Nasal cavity respiratory epithelium epithelial cell of viscerocranial mucosa (primary cell): Measurements from ENCODE around the gene FBXW5. TPM values are rescaled to one million over a fixed set of nuclear protein-coding genes. Genes with fewer than 3 reads are reported as not detected.

Source experiments
- total RNA-seq: library from RNA; depleted of rRNA; stranded (reverse); fragments of >200 nt; gene quantifications from 2 replicates; pipeline ENCODE4 v1.2.3, GENCODE V29; 2014

The FBXW5 gene, protein sequence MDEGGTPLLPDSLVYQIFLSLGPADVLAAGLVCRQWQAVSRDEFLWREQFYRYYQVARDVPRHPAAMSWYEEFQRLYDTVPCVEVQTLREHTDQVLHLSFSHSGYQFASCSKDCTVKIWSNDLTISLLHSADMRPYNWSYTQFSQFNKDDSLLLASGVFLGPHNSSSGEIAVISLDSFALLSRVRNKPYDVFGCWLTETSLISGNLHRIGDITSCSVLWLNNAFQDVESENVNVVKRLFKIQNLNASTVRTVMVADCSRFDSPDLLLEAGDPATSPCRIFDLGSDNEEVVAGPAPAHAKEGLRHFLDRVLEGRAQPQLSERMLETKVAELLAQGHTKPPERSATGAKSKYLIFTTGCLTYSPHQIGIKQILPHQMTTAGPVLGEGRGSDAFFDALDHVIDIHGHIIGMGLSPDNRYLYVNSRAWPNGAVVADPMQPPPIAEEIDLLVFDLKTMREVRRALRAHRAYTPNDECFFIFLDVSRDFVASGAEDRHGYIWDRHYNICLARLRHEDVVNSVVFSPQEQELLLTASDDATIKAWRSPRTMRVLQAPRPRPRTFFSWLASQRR
- 107 and 164 TPM in 2 replicates for total RNA-seq

DNA sequence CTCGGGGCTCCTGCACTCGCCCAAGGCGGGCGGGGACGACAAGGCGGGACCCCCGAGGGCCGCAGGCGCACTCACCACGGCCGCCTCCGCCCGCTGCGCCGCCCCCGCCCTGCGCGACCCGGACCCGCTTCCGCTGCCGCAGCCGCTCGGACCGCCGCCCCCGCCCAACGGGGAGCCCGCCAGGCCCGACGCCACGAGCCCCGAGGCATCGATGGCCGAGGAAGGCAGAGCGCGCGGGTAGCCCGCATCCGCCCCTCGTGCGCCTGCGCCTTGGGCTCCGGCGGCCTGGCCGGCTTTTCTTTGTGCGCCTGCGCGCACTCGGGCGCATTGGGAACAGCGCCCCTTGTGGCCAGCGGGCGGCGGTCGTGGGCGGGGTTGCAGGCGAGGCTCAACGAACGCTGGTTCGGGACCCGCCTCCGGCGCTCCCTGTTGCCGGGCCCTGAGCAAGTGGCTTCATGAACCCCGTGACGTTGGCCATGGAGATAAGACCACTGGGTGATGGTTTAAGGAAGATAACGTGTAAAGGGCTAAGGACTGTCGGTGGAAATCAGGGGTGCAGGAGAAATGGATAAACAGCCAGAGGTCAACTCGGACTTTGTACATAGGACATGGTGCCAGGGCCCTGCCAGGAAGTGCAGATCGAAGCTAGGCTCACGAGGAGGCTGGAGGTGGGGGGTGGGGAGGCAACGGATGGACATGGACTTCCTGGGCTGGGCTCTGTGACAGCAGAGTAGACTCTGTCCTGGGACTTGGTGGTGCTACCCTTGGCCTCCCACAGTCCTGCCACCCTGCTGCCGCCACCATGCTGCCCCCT is at the start of gene FBXW5, which contains the start of gene C8G:
Gene FBXW5 (minus strand): TSS at position 220 of the 814 bp plus-strand sequence. CDS start 655 bp downstream, outside the sequence.
Gene C8G (plus strand): TSS at position 725 of the 814 bp plus-strand sequence. CDS start 78 bp downstream, at position 803.

DNA sequence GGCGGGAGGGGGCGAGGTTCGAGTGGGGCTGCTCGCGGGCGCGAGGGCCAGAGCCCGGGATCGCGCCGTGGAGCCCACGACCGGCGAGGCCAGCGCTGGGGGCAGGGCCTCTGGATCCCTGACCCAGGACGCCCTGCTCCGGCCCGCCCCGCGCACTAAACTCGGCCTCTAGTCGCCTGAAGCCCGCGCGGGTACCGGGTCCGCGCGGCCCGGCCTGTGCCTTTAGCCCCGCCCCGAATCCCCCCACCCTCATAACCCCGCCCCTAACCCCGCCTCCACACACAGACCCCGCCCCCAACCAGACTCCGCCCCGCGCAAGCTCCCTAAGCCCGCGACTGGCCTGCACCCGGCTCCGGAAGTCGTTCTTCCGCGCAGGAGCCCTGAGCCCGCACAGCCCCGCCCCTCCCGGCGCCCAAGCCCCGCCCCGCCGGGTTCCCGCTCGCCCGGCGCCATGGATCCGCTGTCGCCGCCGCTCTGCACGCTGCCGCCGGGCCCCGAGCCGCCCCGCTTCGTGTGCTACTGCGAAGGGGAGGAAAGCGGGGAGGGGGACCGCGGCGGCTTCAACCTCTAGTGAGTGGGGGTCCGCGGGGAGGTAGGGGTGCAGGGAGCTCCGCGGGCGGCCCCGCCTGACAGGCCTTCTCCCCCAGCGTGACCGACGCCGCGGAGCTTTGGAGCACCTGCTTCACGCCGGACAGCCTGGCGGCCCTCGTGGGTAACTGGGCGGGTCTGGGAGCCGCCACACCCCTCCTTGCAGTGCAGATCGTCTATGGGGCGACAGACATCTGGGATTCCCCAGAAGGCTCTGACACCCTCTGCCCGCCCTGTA is 47.7 kb upstream of the FBXW5 start, which contains the start of gene PAXX:
Gene PAXX (plus strand): TSS at position 430 of the 826 bp plus-strand sequence. CDS start 22 bp downstream, at position 452.

DNA sequence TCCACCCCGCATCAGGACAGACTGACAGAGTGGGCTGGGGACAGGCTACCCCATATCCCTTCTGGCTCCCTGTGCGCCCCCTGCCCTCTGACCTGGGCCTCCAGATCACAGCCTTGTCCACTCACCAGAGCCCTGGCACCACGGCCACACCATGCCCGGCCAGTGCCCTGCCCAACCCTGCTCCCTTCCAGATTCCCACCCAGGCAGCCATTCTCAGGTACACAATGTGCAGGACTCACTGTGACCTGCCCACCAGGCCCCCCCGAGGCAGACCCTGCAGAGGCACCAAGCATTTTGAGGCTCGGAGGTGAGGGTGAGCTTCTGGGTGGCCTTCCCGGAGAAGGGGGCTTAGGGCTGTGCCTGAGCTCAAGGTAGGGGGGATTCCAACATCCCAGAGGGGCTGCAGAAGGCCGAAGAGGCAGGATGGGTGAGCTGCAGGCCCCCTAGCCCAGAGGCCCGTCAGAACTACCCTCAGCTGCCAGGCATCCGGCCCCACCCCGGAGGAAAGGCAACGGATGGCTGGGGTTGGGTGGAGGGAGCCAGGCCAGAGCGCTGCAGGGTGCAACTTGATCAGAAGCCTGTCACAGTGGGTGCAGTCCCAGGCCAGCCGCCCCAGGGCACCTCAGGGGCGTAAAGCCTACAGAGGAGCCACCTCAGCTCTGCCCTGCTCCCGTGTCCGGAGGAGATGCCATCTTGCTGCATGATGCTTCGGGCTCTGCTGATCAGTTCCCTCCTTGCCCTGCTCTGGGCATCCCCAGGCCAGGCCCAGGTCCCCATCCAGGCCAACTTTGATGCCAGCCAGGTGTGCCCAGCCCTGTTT is 37.9 kb upstream of the FBXW5 start, which contains the start of gene LCNL1:
Gene LCNL1 (plus strand): TSS at position 762 of the 820 bp plus-strand sequence. CDS start 594 bp downstream, outside the sequence.

DNA sequence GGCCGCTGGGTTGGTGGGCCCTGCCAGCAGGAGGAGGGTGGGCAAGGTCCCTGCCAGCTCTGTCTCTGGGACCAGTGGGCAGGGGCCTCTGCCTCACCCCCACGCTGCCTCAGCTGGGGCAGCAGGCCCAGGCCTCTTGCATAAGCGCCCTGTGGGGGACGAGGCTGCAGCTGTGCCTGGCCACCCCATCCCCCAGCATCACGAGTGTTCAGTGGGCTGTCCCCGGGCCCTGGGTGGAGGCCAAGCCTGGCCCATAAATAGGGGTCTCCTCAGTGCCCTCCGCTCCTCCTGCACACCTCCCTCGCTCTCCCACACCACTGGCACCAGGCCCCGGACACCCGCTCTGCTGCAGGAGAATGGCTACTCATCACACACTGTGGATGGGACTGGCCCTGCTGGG is 32.7 kb upstream of the FBXW5 start, which contains the start of gene PTGDS:
Gene PTGDS (plus strand): TSS at position 282 of the 400 bp plus-strand sequence. CDS start 75 bp downstream, at position 357.

DNA sequence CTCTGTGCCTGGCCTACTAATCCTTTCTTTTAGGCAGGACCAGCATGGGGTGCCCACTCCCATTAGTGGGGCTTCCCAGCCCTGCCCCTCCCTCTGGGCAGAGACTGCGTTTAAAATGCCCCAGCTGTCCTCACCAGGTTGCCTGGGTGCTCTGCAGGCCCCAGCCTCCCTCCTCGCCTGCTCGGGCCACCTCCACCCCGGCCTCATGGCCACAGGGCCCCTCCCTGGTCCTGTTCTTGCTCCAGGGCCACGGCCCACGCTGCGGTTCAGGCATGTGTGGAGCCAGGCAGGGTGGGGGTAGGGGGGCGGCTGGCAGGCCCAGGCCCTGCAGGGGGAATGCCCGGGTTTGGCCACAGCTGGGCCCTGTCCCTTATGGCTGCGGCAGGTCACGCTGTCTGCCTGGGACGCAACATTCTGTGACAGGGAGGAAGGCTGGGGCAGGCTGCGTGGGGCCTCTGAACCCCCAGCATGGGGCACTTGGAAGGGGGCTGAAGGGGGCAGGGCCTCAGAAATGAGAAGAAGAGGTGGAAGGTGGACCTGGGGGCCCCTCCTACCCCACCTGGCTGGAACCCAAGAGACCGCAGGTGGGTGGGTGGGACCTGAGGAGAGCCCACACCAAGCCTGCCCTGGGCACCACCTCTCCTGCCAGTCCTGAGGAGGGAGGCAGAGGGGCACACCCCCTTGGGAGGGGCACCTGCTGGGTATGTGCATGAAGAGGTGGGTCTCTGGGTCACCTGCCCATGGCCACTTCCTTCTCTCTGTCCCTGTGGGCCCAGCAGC is 7.2 kb upstream of the FBXW5 start, which contains the start of gene LCN12:
Gene LCN12 (plus strand): TSS at position 733 of the 780 bp plus-strand sequence. CDS start 55 bp downstream, outside the sequence.

Other genes starting within 250 kb of the FBXW5 start
- under 0.01 and 1.00 TPM in 2 replicates for gene DIPK1B, start 232.2 kb downstream of the FBXW5 start, total RNA-seq
- gene LCN10, start 201.8 kb downstream of the FBXW5 start, total RNA-seq = not detected in 2 replicates
- not detected in 2 replicates for gene LCN6, start 196.2 kb downstream of the FBXW5 start, total RNA-seq
- gene LCN8, start 186.5 kb downstream of the FBXW5 start, total RNA-seq = not detected in 2 replicates
- gene LCN15, start 180.2 kb downstream of the FBXW5 start, total RNA-seq = not detected in 2 replicates
- 63.2 and 150 TPM in 2 replicates for gene TMEM141, start 153.4 kb downstream of the FBXW5 start, total RNA-seq
- under 0.01 and 0.28 TPM in 2 replicates for gene CCDC183, start 148.4 kb downstream of the FBXW5 start, total RNA-seq
- gene RABL6, start 136.8 kb downstream of the FBXW5 start, total RNA-seq = 73.4 and 86.8 TPM in 2 replicates
- gene AJM1, start 102.3 kb downstream of the FBXW5 start, total RNA-seq = 2.1 and 3.4 TPM in 2 replicates
- gene PHPT1, start 95.3 kb downstream of the FBXW5 start, total RNA-seq = 88.2 and 91.8 TPM in 2 replicates
- gene MAMDC4, start 92.4 kb downstream of the FBXW5 start, total RNA-seq = 1.4 and 6.5 TPM in 2 replicates
- 269 and 274 TPM in 2 replicates for gene EDF1, start 78.4 kb downstream of the FBXW5 start, total RNA-seq
- gene TRAF2, start 58.2 kb downstream of the FBXW5 start, total RNA-seq = 9.9 and 24.1 TPM in 2 replicates
- gene C8G, start 505 bp upstream of the FBXW5 start, total RNA-seq = 0.28 TPM in 1 of 2 replicates, not detected in the other
- gene LCN12, start 7.5 kb upstream of the FBXW5 start, total RNA-seq = 0.34 TPM in 1 of 2 replicates, not detected in the other
- gene PTGDS, start 32.8 kb upstream of the FBXW5 start, total RNA-seq = not detected in 2 replicates
- not detected in 2 replicates for gene LCNL1, start 38.3 kb upstream of the FBXW5 start, total RNA-seq
- 7.8 and 9.9 TPM in 2 replicates for gene PAXX, start 47.7 kb upstream of the FBXW5 start, total RNA-seq
- gene CLIC3, start 51.8 kb upstream of the FBXW5 start, total RNA-seq = 4.4 and 6.7 TPM in 2 replicates
- gene ABCA2, start 83.5 kb upstream of the FBXW5 start, total RNA-seq = 4.1 and 48.2 TPM in 2 replicates
- gene FUT7, start 87.3 kb upstream of the FBXW5 start, total RNA-seq = not detected in 2 replicates
- gene NPDC1, start 101.4 kb upstream of the FBXW5 start, total RNA-seq = 3.8 and 16.7 TPM in 2 replicates
- 1.8 and 3.1 TPM in 2 replicates for gene ENTPD2, start 109.3 kb upstream of the FBXW5 start, total RNA-seq
- gene SAPCD2, start 125.8 kb upstream of the FBXW5 start, total RNA-seq = 0.85 and 2.1 TPM in 2 replicates
- 4.8 and 6.3 TPM in 2 replicates for gene UAP1L1, start 132.8 kb upstream of the FBXW5 start, total RNA-seq
- gene MAN1B1, start 142.2 kb upstream of the FBXW5 start, total RNA-seq = 62.5 and 67.1 TPM in 2 replicates
- gene DPP7, start 170.0 kb upstream of the FBXW5 start, total RNA-seq = 62.2 and 81.7 TPM in 2 replicates
- gene GRIN1, start 194.4 kb upstream of the FBXW5 start, total RNA-seq = 0.57 and 1.0 TPM in 2 replicates
- 2.1 TPM in 1 of 2 replicates, not detected in the other for gene LRRC26, start 225.3 kb upstream of the FBXW5 start, total RNA-seq
- gene TMEM210, start 227.3 kb upstream of the FBXW5 start, total RNA-seq = not detected in 2 replicates
- gene ANAPC2, start 243.8 kb upstream of the FBXW5 start, total RNA-seq = 17.4 and 24.1 TPM in 2 replicates
- 46.5 and 57.4 TPM in 2 replicates for gene SSNA1, start 243.9 kb upstream of the FBXW5 start, total RNA-seq